ENCODE results near the gene PCSK5. TPM values are rescaled to one million over a fixed set of nuclear protein-coding genes. Genes with fewer than 3 reads are reported as not detected.
"Not testable (repeated sequence)": the region's sequence is repeated elsewhere in the genome, so short reads cannot be mapped to it uniquely, and the experiment has no call there.

The PCSK5 gene
- total RNA-seq, 1 donor: 14.3 TPM

- Histone ChIP-seq H3K4me3 (ENCODE audit: low read length) (no peak overlapping the region), H3K4me1 (ENCODE audit: insufficient read depth, low read length) (no peaks in the 10 kb centered on the region), H3K27me3 (ENCODE audit: insufficient read depth, low read length) (no peaks in the 10 kb centered on the region)
These were observed 420.1 kb downstream of the PCSK5 start for GRCh38 chr9:76310577-76310976.

GRCh38 chr9:76310991-76311390, 420.5 kb downstream of the PCSK5 start:
- H3K9me3 ChIP-seq (ENCODE audit: low read depth, low read length): no peaks in the 10 kb centered on the region
- H3K27me3 ChIP-seq (ENCODE audit: insufficient read depth, low read length): no peaks in the 10 kb centered on the region
- H3K4me1 ChIP-seq (ENCODE audit: insufficient read depth, low read length): no peaks in the 10 kb centered on the region
- no peak overlapping the region for H3K4me3 ChIP-seq (ENCODE audit: low read length)

More at GRCh38 chr9:76310577-76310976, 420.1 kb downstream of the PCSK5 start:
- H3K9me3 ChIP-seq (ENCODE audit: low read depth, low read length): no peaks in the 10 kb centered on the region

- no peak overlapping the region for H3K4me3 ChIP-seq (ENCODE audit: low read length)
- no peaks in the 10 kb centered on the region for H3K27me3 ChIP-seq (ENCODE audit: insufficient read depth, low read length)
- H3K4me1 ChIP-seq (ENCODE audit: insufficient read depth, low read length): no peaks in the 10 kb centered on the region
- H3K9me3 ChIP-seq (ENCODE audit: low read depth, low read length): no peaks in the 10 kb centered on the region
These were observed 421.1 kb downstream of the PCSK5 start for GRCh38 chr9:76311537-76311936.

GRCh38 chr9:76313771-76314170, 423.3 kb downstream of the PCSK5 start:
- Histone ChIP-seq H3K9me3 (ENCODE audit: low read depth, low read length) (no peaks in the 10 kb centered on the region), H3K4me3 (ENCODE audit: low read length) (no peak overlapping the region)

GRCh38 chr9:76314321-76314720, 423.8 kb downstream of the PCSK5 start:
- no peaks in the 10 kb centered on the region for H3K27me3 ChIP-seq (ENCODE audit: insufficient read depth, low read length)
- H3K4me3 ChIP-seq (ENCODE audit: low read length): no peak overlapping the region
- no peaks in the 10 kb centered on the region for H3K4me1 ChIP-seq (ENCODE audit: insufficient read depth, low read length)
- H3K9me3 ChIP-seq (ENCODE audit: low read depth, low read length): no peaks in the 10 kb centered on the region

More at GRCh38 chr9:76313771-76314170, 423.3 kb downstream of the PCSK5 start:
- no peaks in the 10 kb centered on the region for H3K27me3 ChIP-seq (ENCODE audit: insufficient read depth, low read length)
- H3K4me1 ChIP-seq (ENCODE audit: insufficient read depth, low read length): no peaks in the 10 kb centered on the region

GRCh38 chr9:76316069-76316468, 425.6 kb downstream of the PCSK5 start:
- Histone ChIP-seq H3K4me3 (ENCODE audit: low read length) (no peak overlapping the region), H3K27me3 (ENCODE audit: insufficient read depth, low read length) (no peaks in the 10 kb centered on the region), H3K4me1 (ENCODE audit: insufficient read depth, low read length) (no peaks in the 10 kb centered on the region), H3K9me3 (ENCODE audit: low read depth, low read length) (no peaks in the 10 kb centered on the region)

GRCh38 chr9:76319466-76319865, 429.0 kb downstream of the PCSK5 start:
- not testable (repeated sequence) for H3K4me3 ChIP-seq (ENCODE audit: low read length); H3K9me3 ChIP-seq (ENCODE audit: low read depth, low read length); H3K4me1 ChIP-seq (ENCODE audit: insufficient read depth, low read length); H3K27me3 ChIP-seq (ENCODE audit: insufficient read depth, low read length)

- Histone ChIP-seq H3K27me3 (ENCODE audit: insufficient read depth, low read length) (no peaks in the 10 kb centered on the region), H3K4me3 (ENCODE audit: low read length) (no peak overlapping the region), H3K4me1 (ENCODE audit: insufficient read depth, low read length) (no peaks in the 10 kb centered on the region), H3K9me3 (ENCODE audit: low read depth, low read length) (no peaks in the 10 kb centered on the region)
These were observed 430.8 kb downstream of the PCSK5 start for GRCh38 chr9:76321195-76321828.

GRCh38 chr9:76322810-76323209, 432.3 kb downstream of the PCSK5 start:
- H3K4me3 ChIP-seq (ENCODE audit: low read length): no peak overlapping the region
- no peaks in the 10 kb centered on the region for H3K4me1 ChIP-seq (ENCODE audit: insufficient read depth, low read length)
- H3K27me3 ChIP-seq (ENCODE audit: insufficient read depth, low read length): no peaks in the 10 kb centered on the region
- H3K9me3 ChIP-seq (ENCODE audit: low read depth, low read length): no peaks in the 10 kb centered on the region

GRCh38 chr9:76323490-76323889, 433.0 kb downstream of the PCSK5 start:
- Histone ChIP-seq H3K27me3 (ENCODE audit: insufficient read depth, low read length) (no peaks in the 10 kb centered on the region), H3K9me3 (ENCODE audit: low read depth, low read length) (no peaks in the 10 kb centered on the region), H3K4me3 (ENCODE audit: low read length) (no peak overlapping the region), H3K4me1 (ENCODE audit: insufficient read depth, low read length) (no peaks in the 10 kb centered on the region)

GRCh38 chr9:76324030-76324429, 433.6 kb downstream of the PCSK5 start:
- not testable (repeated sequence) for H3K9me3 ChIP-seq (ENCODE audit: low read depth, low read length); H3K4me1 ChIP-seq (ENCODE audit: insufficient read depth, low read length); H3K27me3 ChIP-seq (ENCODE audit: insufficient read depth, low read length); H3K4me3 ChIP-seq (ENCODE audit: low read length)

- H3K27me3 ChIP-seq (ENCODE audit: insufficient read depth, low read length): no peaks in the 10 kb centered on the region
- H3K4me1 ChIP-seq (ENCODE audit: insufficient read depth, low read length): no peaks in the 10 kb centered on the region
- H3K4me3 ChIP-seq (ENCODE audit: low read length): no peak overlapping the region
- H3K9me3 ChIP-seq (ENCODE audit: low read depth, low read length): no peaks in the 10 kb centered on the region
These were observed 439.6 kb downstream of the PCSK5 start for GRCh38 chr9:76330034-76330433.

GRCh38 chr9:76333388-76333787, 442.9 kb downstream of the PCSK5 start:
- Histone ChIP-seq H3K4me1 (ENCODE audit: insufficient read depth, low read length) (no peaks in the 10 kb centered on the region), H3K4me3 (ENCODE audit: low read length) (no peak overlapping the region), H3K9me3 (ENCODE audit: low read depth, low read length) (no peaks in the 10 kb centered on the region), H3K27me3 (ENCODE audit: insufficient read depth, low read length) (no peaks in the 10 kb centered on the region)

- Histone ChIP-seq H3K27me3 (ENCODE audit: insufficient read depth, low read length) (no peaks in the 10 kb centered on the region), H3K4me1 (ENCODE audit: insufficient read depth, low read length) (no peaks in the 10 kb centered on the region)
These were observed 443.5 kb downstream of the PCSK5 start for GRCh38 chr9:76333964-76334363.

GRCh38 chr9:76336027-76336426, 445.6 kb downstream of the PCSK5 start:
- H3K4me1 ChIP-seq (ENCODE audit: insufficient read depth, low read length): no peaks in the 10 kb centered on the region
- no peaks in the 10 kb centered on the region for H3K27me3 ChIP-seq (ENCODE audit: insufficient read depth, low read length)
- no peak overlapping the region for H3K4me3 ChIP-seq (ENCODE audit: low read length)
- no peaks in the 10 kb centered on the region for H3K9me3 ChIP-seq (ENCODE audit: low read depth, low read length)

More at GRCh38 chr9:76333964-76334363, 443.5 kb downstream of the PCSK5 start:
- Histone ChIP-seq H3K9me3 (ENCODE audit: low read depth, low read length) (no peaks in the 10 kb centered on the region), H3K4me3 (ENCODE audit: low read length) (no peak overlapping the region)

GRCh38 chr9:76338418-76338817, 447.9 kb downstream of the PCSK5 start:
- H3K27me3 ChIP-seq (ENCODE audit: insufficient read depth, low read length): no peaks in the 10 kb centered on the region
- H3K4me1 ChIP-seq (ENCODE audit: insufficient read depth, low read length): no peaks in the 10 kb centered on the region
- H3K9me3 ChIP-seq (ENCODE audit: low read depth, low read length): no peaks in the 10 kb centered on the region
- no peak overlapping the region for H3K4me3 ChIP-seq (ENCODE audit: low read length)
